GM19467 (cell line): Measurements from ENCODE around the gene HPF1.
"Not testable (repeated sequence)": the region's sequence is repeated elsewhere in the genome, so short reads cannot be mapped to it uniquely, and the experiment has no call there.

Experiments
- ATAC-seq: cut with Tn5 transposase; IDR thresholded peaks from one replicate; pipeline ENCODE4 v1.9.1; 2021; ENCODE audit warnings: mild to moderate bottlenecking, moderate library complexity; ENCODE audit not compliant: unreplicated experiment

Gene HPF1

DNA sequence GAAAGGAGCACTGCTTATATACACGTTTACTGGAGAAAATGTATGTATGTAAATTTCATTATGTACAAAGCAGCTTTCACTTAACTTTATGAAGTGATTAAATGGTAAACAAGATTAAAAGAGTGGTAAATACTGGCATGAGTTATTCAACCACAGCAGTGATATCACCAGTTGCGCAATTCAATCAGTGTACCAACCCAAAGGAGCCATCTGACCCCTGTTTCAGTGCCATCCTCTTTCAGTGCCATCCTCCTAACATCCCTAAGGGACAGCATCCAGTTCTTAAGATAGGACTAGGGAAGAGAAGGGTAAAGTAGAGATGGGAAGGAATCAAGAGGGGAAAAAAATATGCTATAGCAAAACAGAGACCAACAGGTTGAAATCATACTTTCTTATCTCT lies 16.2 kb downstream of the HPF1 start:
- no peak for ATAC-seq

DNA sequence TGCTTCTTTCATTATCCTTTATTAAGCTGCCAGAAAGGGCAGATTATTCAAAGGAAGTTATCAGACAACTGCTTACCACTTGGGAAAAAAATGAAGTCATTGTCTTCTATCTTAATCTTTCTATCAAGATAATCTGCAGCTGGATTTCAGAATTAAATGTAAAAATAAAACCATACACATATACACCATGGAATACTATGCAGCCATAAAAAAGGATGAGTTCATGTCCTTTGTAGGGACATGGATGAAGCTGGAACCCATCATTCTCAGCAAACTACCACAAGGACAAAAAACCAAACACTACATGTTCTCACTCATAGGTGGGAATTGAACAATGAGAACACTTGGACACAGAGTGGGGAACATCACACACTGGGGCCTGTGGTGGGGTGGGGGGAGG lies 19.1 kb downstream of the HPF1 start:
- ATAC-seq, result not testable (repeated sequence)

DNA sequence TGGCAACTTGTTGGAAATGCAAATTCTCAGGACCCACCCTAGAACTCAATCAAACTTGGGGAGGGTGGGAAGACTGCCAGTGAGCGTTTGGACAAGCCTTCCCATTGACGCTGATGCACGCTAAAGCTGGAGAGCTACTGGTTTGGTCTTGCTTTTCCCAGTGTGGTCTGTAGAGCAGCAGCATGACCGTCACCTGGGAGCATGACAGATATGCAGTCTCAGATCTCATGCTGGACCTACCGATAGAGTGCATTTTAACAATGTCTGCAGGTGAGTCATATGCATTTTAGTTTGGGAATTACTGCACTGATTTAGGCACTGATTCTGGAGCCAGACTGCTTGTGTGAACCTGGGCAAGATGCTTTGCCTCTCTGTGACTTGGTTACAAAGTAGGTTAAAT lies 27.2 kb downstream of the HPF1 start:
- ATAC-seq, result no peak

DNA sequence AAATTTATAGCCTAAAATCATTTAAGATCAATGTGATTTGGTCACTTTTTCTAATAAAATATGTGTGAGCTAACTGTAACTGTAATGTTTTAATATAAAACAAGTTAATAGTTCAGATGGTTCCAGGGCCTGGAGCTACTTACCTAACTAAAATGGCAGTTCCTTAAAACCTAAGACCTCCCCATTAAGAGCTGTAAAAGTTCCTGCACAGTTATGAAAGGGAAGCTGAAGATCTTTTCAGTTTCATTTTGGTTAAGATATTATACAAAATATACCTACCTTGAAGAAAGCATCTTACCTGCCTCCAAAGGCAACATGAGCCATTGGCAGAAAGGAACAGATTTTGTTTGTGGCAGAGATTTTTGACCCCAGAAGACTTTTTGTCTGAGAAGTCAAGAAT lies 30.1 kb downstream of the HPF1 start:
- ATAC-seq, result no peak

DNA sequence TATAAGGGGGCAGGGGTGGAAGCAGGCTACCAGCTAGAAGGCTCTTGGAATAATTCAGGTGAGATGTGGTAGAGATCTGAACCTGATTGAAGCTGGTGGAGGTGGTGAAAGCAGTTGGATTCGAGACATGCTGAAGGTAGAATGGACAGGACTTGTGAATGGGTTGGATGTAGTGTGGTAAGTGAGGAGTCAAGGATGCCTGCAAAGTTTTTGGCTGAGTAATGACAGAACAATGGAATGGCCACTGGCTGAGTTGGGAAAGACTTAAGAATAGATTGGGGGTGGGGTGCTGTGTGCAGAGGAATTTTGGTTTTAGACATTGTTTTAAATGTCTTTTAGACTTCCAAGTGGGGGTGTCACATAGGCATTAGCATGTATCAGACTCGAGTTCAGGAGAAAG lies 33.5 kb downstream of the HPF1 start:
- ATAC-seq, result no peak

DNA sequence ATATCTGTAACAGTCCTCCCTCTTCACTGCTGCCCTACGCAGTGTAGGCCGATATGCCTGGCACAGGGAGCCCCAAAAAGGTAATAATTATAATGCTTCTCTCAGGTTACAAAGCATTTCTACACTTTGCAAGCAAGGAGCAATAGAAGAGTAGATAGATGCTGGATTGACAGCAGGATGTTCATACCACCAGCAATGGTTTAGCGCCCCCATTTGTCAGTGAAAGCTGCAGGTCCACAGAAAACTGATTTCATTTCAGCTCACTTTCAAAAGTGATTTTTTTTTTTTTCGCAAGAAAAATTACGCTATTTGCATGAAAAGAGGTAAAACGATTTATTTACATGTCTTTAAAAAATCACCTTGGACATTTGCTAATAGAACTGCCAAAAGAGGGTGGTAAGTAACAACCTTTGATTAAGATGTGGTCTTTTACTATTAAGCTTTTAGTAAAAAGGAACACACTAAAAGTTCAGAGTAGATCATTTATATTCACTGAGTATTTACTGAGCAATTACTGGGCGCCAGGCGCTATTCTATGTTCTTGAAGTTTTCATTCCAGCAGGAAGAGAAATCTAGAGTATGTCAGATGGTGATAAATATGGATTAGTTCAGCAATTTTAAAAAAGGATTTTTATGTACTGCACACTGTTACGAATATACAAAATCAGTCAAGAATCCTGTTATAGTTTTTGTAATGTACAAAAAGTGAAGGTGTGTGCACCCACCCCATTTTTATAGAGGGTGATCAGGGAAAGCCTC lies 34.4 kb downstream of the HPF1 start:
- ATAC-seq, result no peak

DNA sequence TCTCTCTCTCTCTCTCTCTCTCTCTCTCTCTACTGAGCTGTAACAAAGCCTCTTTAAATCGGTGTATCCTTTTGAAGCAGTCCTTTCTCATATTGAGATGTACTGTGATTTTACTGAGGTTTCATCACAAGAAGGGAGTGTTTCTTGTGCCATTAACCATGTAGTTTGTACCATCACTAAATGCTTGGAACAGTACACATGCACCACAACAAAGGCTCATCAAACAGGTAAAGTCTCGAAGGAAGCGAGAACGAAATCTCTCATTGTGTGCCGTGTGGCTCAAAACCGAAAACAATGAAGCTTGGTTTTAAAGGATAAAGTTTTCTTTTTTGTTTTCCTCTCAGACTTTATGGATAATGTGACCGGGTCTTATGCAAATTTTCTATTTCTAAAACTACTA lies 37.2 kb downstream of the HPF1 start:
- ATAC-seq, result no peak

DNA sequence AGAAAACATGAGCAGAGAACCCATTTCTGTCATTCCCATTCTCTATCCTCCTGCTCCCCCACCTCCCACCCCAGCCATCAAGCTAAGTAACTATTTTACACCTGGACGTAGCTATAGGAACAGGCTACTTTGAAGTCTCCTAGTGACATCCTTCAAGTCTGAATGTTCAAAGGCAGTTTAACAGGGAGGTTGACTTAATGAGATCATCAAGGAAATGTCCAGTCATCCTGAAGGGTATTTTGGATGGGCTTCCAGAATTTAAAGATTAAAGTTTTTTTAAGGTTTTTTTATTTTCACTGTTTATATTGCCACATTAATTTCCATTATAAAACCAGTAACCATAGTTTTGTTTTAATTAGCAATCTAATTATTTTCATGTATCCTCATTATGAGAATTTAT lies 41.1 kb downstream of the HPF1 start:
- no peak for ATAC-seq

DNA sequence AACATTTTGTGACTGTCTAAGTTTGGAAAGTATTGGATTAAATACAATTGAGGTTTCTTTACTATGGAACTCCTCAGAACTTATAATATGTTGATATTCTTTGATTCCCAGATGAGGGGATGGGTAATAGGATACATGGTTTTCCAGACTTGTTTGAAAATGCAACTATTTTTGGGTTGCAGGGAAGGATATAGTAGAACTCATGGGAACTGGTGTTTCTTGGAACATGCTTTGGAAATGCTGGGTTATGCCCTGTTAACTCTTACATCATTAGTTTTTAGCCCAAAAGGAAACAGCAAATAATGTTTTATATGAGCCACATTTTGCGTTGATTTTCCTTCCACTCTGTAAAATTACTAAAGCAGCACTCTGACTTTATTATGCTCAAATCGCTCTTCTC lies 41.9 kb downstream of the HPF1 start:
- ATAC-seq, result no peak

DNA sequence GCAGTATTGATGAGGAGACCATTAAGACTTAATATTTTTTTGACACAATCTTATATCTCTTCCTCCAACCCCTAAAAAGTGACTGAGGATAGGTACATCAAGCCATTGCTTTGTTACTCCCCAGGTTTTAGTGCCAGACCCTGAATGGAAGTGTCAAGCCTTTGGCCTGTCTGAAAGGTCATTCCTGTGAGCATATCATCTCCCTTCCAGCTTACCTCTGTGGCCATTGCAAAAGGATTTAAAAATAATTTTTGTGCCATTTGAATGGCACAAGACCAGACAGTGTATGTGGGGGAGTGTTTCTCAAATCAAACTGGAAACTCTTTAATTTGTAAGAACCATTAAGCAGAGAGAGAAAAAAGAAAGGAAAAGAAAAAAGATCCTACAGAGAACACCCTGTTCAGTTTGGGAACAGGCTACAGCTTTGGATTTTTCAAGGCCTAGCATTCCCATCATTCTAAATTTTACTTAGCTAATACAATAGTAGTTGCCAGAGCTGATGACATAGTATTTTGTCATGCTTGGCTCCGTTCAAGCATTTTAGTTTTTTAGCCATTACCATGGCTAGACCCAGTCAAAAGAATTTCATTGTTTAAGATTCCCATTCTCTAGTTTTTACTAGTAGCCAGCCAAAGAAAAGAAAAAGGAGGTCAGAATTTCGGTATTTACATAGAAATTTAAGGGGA lies 49.6 kb downstream of the HPF1 start:
- ATAC-seq, result no peak

DNA sequence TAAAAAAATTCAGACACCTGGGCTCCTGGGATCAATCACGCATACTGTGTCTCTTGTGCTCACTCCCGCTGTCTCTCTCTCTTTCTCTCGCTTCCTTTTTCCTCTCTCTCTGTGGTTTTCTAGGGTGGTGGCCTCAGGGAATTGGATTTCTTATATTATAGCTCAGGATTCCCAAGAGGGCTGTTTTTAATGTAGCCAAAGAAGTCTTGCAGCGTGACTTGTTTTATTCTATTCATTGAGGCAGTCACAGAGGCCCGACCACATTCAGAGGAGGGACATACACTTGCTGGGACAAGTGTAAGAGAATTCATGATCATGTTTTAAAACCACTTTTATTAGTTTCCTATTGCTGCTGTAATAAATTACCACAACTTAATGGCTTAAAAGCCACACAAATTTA lies 59.4 kb downstream of the HPF1 start:
- no peak for ATAC-seq

DNA sequence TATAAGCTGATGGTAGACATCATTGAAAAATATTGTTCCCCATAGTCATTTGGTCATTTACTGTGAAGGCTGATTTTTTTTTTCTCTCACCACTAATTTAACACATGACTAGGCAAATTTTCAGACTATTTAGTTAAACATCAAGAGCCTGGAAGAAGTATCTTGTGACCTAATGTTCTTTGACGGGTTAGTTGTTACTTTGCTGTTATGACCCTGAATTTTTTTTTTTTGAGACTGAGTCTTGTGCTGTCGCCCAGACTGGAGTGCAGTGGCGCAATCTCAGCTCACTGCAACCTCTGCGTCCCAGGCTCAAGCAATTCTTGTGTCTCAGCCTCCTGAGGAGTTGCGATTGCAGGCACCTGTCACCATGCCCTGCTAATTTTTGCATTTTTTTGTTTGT lies 67.0 kb downstream of the HPF1 start:
- no peak for ATAC-seq

DNA sequence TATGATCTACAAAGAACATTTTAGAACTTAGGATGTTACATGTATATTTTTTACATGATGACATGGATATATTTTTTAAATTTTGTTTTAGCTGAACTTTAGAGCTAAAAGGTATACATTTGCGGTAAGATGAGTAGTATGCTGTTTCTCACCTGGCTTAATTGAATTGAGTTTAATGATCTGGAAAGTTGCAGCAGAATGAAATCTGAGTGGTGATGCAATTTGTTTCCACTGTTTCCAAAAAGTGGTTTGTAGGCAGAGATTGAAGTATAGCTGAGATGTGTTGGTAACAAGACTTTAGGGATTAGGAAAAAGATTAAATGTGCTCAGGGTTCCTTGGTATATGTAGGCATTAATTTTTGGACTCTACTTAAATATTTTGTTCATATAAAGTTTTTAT lies 68.1 kb downstream of the HPF1 start:
- no peak for ATAC-seq

DNA sequence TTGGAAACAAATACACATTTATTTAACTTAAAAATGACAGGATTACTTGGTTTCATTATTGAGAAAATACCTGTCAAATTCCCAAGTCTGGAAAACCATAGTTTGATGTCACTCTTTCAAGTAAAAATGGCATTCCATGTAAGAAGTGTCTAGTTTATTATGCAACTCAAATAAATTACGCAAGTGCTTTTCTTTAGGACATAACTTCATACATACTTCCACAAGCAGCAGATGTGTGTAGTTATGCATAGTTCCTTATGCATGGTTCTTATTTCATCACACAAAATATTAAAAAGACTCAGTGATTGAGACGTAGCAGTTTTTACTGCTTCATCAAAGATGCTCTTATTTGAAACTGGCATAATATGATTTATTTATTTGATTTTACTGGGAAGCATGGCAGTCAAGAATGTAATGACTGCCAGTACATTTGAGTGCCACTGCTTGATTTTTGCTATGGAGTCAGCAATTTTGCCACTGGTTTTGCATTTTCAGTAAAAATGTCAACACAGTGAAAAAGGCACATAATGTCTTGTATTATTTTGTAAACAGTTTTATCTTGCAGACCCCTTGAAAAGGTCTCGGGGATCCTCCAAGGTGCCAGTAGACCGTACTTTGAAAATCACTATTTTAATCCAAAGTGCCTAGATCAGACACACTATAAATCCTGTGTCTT lies 75.2 kb downstream of the HPF1 start:
- ATAC-seq, result no peak
